ENCODE results near the gene HYI. TPM values are rescaled to one million over a fixed set of nuclear protein-coding genes. Genes with fewer than 3 reads are reported as not detected.
"Not testable (repeated sequence)": the region's sequence is repeated elsewhere in the genome, so short reads cannot be mapped to it uniquely, and the experiment has no call there.

Gene HYI
- total RNA-seq, 1 donor from 2014 or later: 72.6 TPM

GRCh38 chr1:43460988-43461693 lies 7.4 kb upstream of the HYI start:
- intact Hi-C loops (cut with DNase I): no loop called here
- no peak for DNase-seq
- no peak for TF ChIP-seq CTCF (IDR thresholded peaks at IDR 0.05)
- no peak overlapping the region for H3K27ac ChIP-seq
- H3K36me3 ChIP-seq: no peaks in the 10 kb centered on the region
- H3K9me3 ChIP-seq: no peaks in the 10 kb centered on the region
- H3K27me3 ChIP-seq: no peaks in the 10 kb centered on the region
- no peak overlapping the region for H3K4me3 ChIP-seq
- peak; percentile 78 for ATAC-seq
- H3K4me1 ChIP-seq: no peaks in the 10 kb centered on the region

- DNase-seq; intact Hi-C loops (cut with DNase I); H3K4me3 ChIP-seq; ATAC-seq; H3K27me3 ChIP-seq; H3K4me1 ChIP-seq; H3K27ac ChIP-seq; H3K9me3 ChIP-seq; H3K36me3 ChIP-seq: not testable (repeated sequence)
These were observed 4.6 kb upstream of the HYI start for GRCh38 chr1:43458379-43458778.

GRCh38 chr1:43455213-43455889 lies 1.6 kb upstream of the HYI start:
- peaks cover 14% of the 10 kb centered on the region for H3K36me3 ChIP-seq
- H3K27ac ChIP-seq: peak overlapping the region; percentile 89
- DNase-seq: no peak
- peak overlapping the region; percentile 55 for H3K4me3 ChIP-seq
- H3K27me3 ChIP-seq: no peaks in the 10 kb centered on the region
- peak; percentile 30 for ATAC-seq
- no peaks in the 10 kb centered on the region for H3K4me1 ChIP-seq
- no peak for TF ChIP-seq CTCF (IDR thresholded peaks at IDR 0.05)
- intact Hi-C loops (cut with DNase I): no loop called here
- H3K9me3 ChIP-seq: no peaks in the 10 kb centered on the region

GRCh38 chr1:43454270-43455011 lies 710 bp upstream of the HYI start:
- Histone ChIP-seq H3K27me3 (no peaks in the 10 kb centered on the region), H3K4me1 (no peaks in the 10 kb centered on the region), H3K27ac (peak overlapping the region; percentile 89), H3K36me3 (peaks cover 23% of the 10 kb centered on the region), H3K9me3 (no peaks in the 10 kb centered on the region), H3K4me3 (peak overlapping the region; percentile 55)
- TF ChIP-seq CTCF (IDR thresholded peaks at IDR 0.05): no peak
- ATAC-seq (peak; percentile 86), DNase-seq (peak; percentile 86)
- intact Hi-C loops (cut with DNase I): no loop called here

GRCh38 chr1:43452789-43453441 lies 816 bp downstream of the HYI start:
- Histone ChIP-seq H3K4me1 (no peaks in the 10 kb centered on the region), H3K9me3 (no peaks in the 10 kb centered on the region), H3K4me3 (peak overlapping the region; percentile 55), H3K27me3 (no peaks in the 10 kb centered on the region), H3K36me3 (peaks cover 39% of the 10 kb centered on the region), H3K27ac (peak overlapping the region; percentile 89)
- TF ChIP-seq CTCF (IDR thresholded peaks at IDR 0.05): no peak
- intact Hi-C loops (cut with DNase I): no loop called here
- ATAC-seq: peak; percentile 6
- no peak for DNase-seq

Data from upper lobe of right lung (tissue), 1 donor.